ENCODE measurements around the gene APH1B. TPM values are rescaled to one million over a fixed set of nuclear protein-coding genes. Genes with fewer than 3 reads are reported as not detected.

The APH1B gene
- total and polyA plus RNA-seq, 5 donors = 6.0 to 13.4 (median 10.7) TPM

GRCh38 chr15:63238171-63238570 is 39.2 kb upstream of the APH1B start:
- H3K27ac ChIP-seq (ENCODE audit: low read length) = no peak overlapping the region
- no peaks in the 10 kb centered on the region for H3K27me3 ChIP-seq (ENCODE audit: control insufficient read depth, insufficient read depth)
- H3K9me3 ChIP-seq (ENCODE audit: control insufficient read depth, low read length) = no peaks in the 10 kb centered on the region
- ATAC-seq (no peak), DNase-seq (no peak)
- peaks cover 14% of the 10 kb centered on the region for H3K4me1 ChIP-seq (ENCODE audit: control insufficient read depth, insufficient read depth, low read length)
- intact Hi-C loops (cut with DNase I) = no loop called here
- H3K4me3 ChIP-seq (ENCODE audit: low read length) = no peak overlapping the region

- Histone ChIP-seq H3K27me3 (ENCODE audit: control insufficient read depth, insufficient read depth) (no peaks in the 10 kb centered on the region), H3K27ac (ENCODE audit: low read length) (no peak overlapping the region), H3K4me1 (ENCODE audit: control insufficient read depth, insufficient read depth, low read length) (peaks cover 14% of the 10 kb centered on the region), H3K4me3 (ENCODE audit: low read length) (no peak overlapping the region), H3K9me3 (ENCODE audit: control insufficient read depth, low read length) (no peaks in the 10 kb centered on the region)
- WGBS = 17% methylated on average over 1 of the region's 1 CpG
- intact Hi-C loops (cut with DNase I) = no loop called here
- ATAC-seq = peak; percentile 41 to 50
- no peak for DNase-seq
Observed at GRCh38 chr15:63238796-63239195, 38.6 kb upstream of the APH1B start.

GRCh38 chr15:63240109-63240508 is 37.3 kb upstream of the APH1B start:
- H3K4me3 ChIP-seq (ENCODE audit: low read length) = no peak overlapping the region
- no peaks in the 10 kb centered on the region for H3K9me3 ChIP-seq (ENCODE audit: control insufficient read depth, low read length)
- no peak for ATAC-seq
- intact Hi-C loops (cut with DNase I) = loop anchor here in 1 of 4 donors (10.0 kb wide), 1 partner anchor 85 kb away; the partner anchor contains the start of gene RPS27L
- DNase-seq = no peak
- 93% methylated on average over 3 of the region's 3 CpGs for WGBS
- no peaks in the 10 kb centered on the region for H3K27me3 ChIP-seq (ENCODE audit: control insufficient read depth, insufficient read depth)
- no peak overlapping the region for H3K27ac ChIP-seq (ENCODE audit: low read length)
- peaks cover 7% of the 10 kb centered on the region for H3K4me1 ChIP-seq (ENCODE audit: control insufficient read depth, insufficient read depth, low read length)

- no peak for DNase-seq
- H3K4me1 ChIP-seq (ENCODE audit: control insufficient read depth, insufficient read depth, low read length) = peaks cover 7% of the 10 kb centered on the region
- WGBS = 98% methylated on average over 1 of the region's 1 CpG
- no peak overlapping the region for H3K27ac ChIP-seq (ENCODE audit: low read length)
- no peaks in the 10 kb centered on the region for H3K9me3 ChIP-seq (ENCODE audit: control insufficient read depth, low read length)
- intact Hi-C loops (cut with DNase I) = loop anchor here in 1 of 4 donors (10.0 kb wide), 1 partner anchor 87 kb away; the partner anchor contains the start of gene RPS27L
- no peak overlapping the region for H3K4me3 ChIP-seq (ENCODE audit: low read length)
- no peak for ATAC-seq
- H3K27me3 ChIP-seq (ENCODE audit: control insufficient read depth, insufficient read depth) = no peaks in the 10 kb centered on the region
Observed at GRCh38 chr15:63241316-63241715, 36.1 kb upstream of the APH1B start.

- Histone ChIP-seq H3K27me3 (ENCODE audit: control insufficient read depth, insufficient read depth) (no peaks in the 10 kb centered on the region), H3K27ac (ENCODE audit: low read length) (no peak overlapping the region), H3K4me3 (ENCODE audit: low read length) (no peak overlapping the region), H3K4me1 (ENCODE audit: control insufficient read depth, insufficient read depth, low read length) (peaks cover 11% of the 10 kb centered on the region), H3K9me3 (ENCODE audit: control insufficient read depth, low read length) (no peaks in the 10 kb centered on the region)
- WGBS = 68% methylated on average over 1 of the region's 1 CpG
- ATAC-seq = peak; percentile 57 to 72
- intact Hi-C loops (cut with DNase I) = loop anchor here in 1 of 4 donors (10.0 kb wide), 1 partner anchor 88 kb away; the partner anchor contains the start of gene RPS27L
- peak in 2 of 3 donors; percentile 49 to 80 for DNase-seq
Observed at GRCh38 chr15:63243101-63243500, 34.3 kb upstream of the APH1B start.

- 43% methylated on average over 1 of the region's 1 CpG for WGBS
- H3K4me1 ChIP-seq (ENCODE audit: control insufficient read depth, insufficient read depth, low read length) = peaks cover 9% of the 10 kb centered on the region
- H3K27ac ChIP-seq (ENCODE audit: low read length) = peak overlapping the region; percentile 64
- no peak overlapping the region for H3K4me3 ChIP-seq (ENCODE audit: low read length)
- intact Hi-C loops (cut with DNase I) = loop anchor here in 1 of 4 donors (10.0 kb wide), 1 partner anchor 89 kb away; the partner anchor contains the start of gene RPS27L
- DNase-seq (no peak), ATAC-seq (no peak)
- H3K27me3 ChIP-seq (ENCODE audit: control insufficient read depth, insufficient read depth) = no peaks in the 10 kb centered on the region
- no peaks in the 10 kb centered on the region for H3K9me3 ChIP-seq (ENCODE audit: control insufficient read depth, low read length)
Observed at GRCh38 chr15:63243776-63244175, 33.6 kb upstream of the APH1B start.

- Histone ChIP-seq H3K4me3 (ENCODE audit: low read length) (no peak overlapping the region), H3K9me3 (ENCODE audit: control insufficient read depth, low read length) (no peaks in the 10 kb centered on the region), H3K27me3 (ENCODE audit: control insufficient read depth, insufficient read depth) (no peaks in the 10 kb centered on the region), H3K4me1 (ENCODE audit: control insufficient read depth, insufficient read depth, low read length) (peaks cover 6% of the 10 kb centered on the region), H3K27ac (ENCODE audit: low read length) (no peak overlapping the region)
- DNase-seq (no peak), ATAC-seq (peak; percentile 58 to 70)
- intact Hi-C loops (cut with DNase I) = loop anchor here in 1 of 4 donors (10.0 kb wide), 1 partner anchor 90 kb away; the partner anchor contains the start of gene RPS27L
- 29% methylated on average over 4 of the region's 4 CpGs for WGBS
Observed at GRCh38 chr15:63244399-63244798, 33.0 kb upstream of the APH1B start.

GRCh38 chr15:63244976-63245645 is 32.3 kb upstream of the APH1B start:
- Histone ChIP-seq H3K4me3 (ENCODE audit: low read length) (no peak overlapping the region), H3K4me1 (ENCODE audit: control insufficient read depth, insufficient read depth, low read length) (peaks cover 4% of the 10 kb centered on the region), H3K27me3 (ENCODE audit: control insufficient read depth, insufficient read depth) (no peaks in the 10 kb centered on the region), H3K27ac (ENCODE audit: low read length) (no peak overlapping the region), H3K9me3 (ENCODE audit: control insufficient read depth, low read length) (no peaks in the 10 kb centered on the region)
- intact Hi-C loops (cut with DNase I) = loop anchor here in 1 of 4 donors (10.0 kb wide), 1 partner anchor 90 kb away; the partner anchor contains the start of gene RPS27L
- 46% methylated on average over 5 of the region's 5 CpGs for WGBS
- ATAC-seq (peak in 1 of 2 donors; percentile 35), DNase-seq (no peak)

- peak overlapping the region; percentile 65 for H3K27ac ChIP-seq (ENCODE audit: low read length)
- H3K4me1 ChIP-seq (ENCODE audit: control insufficient read depth, insufficient read depth, low read length) = peaks cover 4% of the 10 kb centered on the region
- intact Hi-C loops (cut with DNase I) = loop anchor here in 1 of 4 donors (10.0 kb wide), 1 partner anchor 92 kb away; the partner anchor contains the start of gene RPS27L
Observed at GRCh38 chr15:63246691-63247469, 30.5 kb upstream of the APH1B start.

GRCh38 chr15:63250312-63250965 is 27.0 kb upstream of the APH1B start:
- DNase-seq = no peak
- no peaks in the 10 kb centered on the region for H3K9me3 ChIP-seq (ENCODE audit: control insufficient read depth, low read length)
- intact Hi-C loops (cut with DNase I) = loop anchor here in 1 of 4 donors (10.0 kb wide), 1 partner anchor 56 kb away; no protein-coding TSS in a partner anchor
- peaks cover 4% of the 10 kb centered on the region for H3K4me1 ChIP-seq (ENCODE audit: control insufficient read depth, insufficient read depth, low read length)
- no peak for ATAC-seq
- 89% methylated on average over 4 of the region's 4 CpGs for WGBS
- H3K27me3 ChIP-seq (ENCODE audit: control insufficient read depth, insufficient read depth) = no peaks in the 10 kb centered on the region
- no peak overlapping the region for H3K4me3 ChIP-seq (ENCODE audit: low read length)
- no peak overlapping the region for H3K27ac ChIP-seq (ENCODE audit: low read length)

More at GRCh38 chr15:63246691-63247469, 30.5 kb upstream of the APH1B start:
- Histone ChIP-seq H3K9me3 (ENCODE audit: control insufficient read depth, low read length) (no peaks in the 10 kb centered on the region), H3K27me3 (ENCODE audit: control insufficient read depth, insufficient read depth) (no peaks in the 10 kb centered on the region), H3K4me3 (ENCODE audit: low read length) (no peak overlapping the region)
- ATAC-seq (peak; percentile 61 to 67), DNase-seq (no peak)
- 67% methylated on average over 5 of the region's 5 CpGs for WGBS

Data from right cardiac atrium (tissue), 5 donors.